ENCODE measurements around the gene KIAA0825. TPM values are rescaled to one million over a fixed set of nuclear protein-coding genes. Genes with fewer than 3 reads are reported as not detected.

The KIAA0825 gene
- total and polyA plus RNA-seq, 2 of the 8 experiments (the other 6 are each of a cell fraction or from before 2014, with no cell fraction given), result 0.60 to 1.0 TPM

DNA sequence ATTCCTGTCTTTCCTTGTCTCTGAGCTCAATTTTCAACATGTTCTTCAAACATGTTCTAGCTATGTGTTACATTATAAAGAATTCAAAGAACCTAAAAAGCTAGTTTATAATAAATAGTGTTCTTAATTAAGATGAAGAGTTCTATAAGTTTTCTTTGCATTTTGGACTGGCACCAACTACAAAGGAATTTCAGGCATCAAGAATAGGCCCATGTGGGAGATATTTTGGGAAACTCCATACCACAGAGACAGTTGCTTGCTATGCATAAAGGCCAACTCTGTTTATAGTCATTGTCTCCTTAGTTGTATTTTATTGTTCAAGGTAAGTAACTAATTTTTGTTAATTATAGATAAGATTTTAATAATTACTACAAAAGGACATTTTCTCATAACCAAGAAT, 4.6 kb upstream of the KIAA0825 start:
- H2BK12ac ChIP-seq (ENCODE audit: low read depth, low read length), result no peak overlapping the region
- no peak for DNase-seq (ENCODE audit: low read depth in 1 of 2, low spot score in 2 of 2)
- peaks cover 3% of the 10 kb centered on the region for H3K23me2 ChIP-seq (ENCODE audit: low read depth, low read length)
- peaks cover 0 to 3% (median 1%) of the 10 kb centered on the region in 4 experiments; a peak in 2 of 7 replicates for H3K4me1 ChIP-seq (replicated peaks in 1 of 4; ENCODE audit: control insufficient read depth in 3 of 4, insufficient read depth in 4 of 4, low read length in 3 of 4)
- H4K20me1 ChIP-seq (replicated peaks in 1 of 2; ENCODE audit: control insufficient read depth in 1 of 2, insufficient read depth in 2 of 2, low read length in 2 of 2), result peaks cover 0 to 9% of the 10 kb centered on the region in 2 experiments
- H4K91ac ChIP-seq (replicated peaks; ENCODE audit: insufficient read length, low read length), result no peak overlapping the region
- H3K14ac ChIP-seq (ENCODE audit: insufficient read length), result no peak overlapping the region
- no peak overlapping the region for H2BK15ac ChIP-seq (ENCODE audit: low read length)
- no peak for FAIRE-seq
- H3K36me3 ChIP-seq (ENCODE audit: control insufficient read depth in 2 of 4, insufficient read depth in 4 of 4, low read length in 3 of 4), result no peaks in the 10 kb centered on the region
- no peak overlapping the region for H4K5ac ChIP-seq (ENCODE audit: insufficient read length, low read depth, low read length)
- ChIA-PET POLR2A (ENCODE audit: partially characterized antibody) (no interaction called here), CTCF (ENCODE audit: partially characterized antibody) (interaction anchor here (1.4 kb wide), 1 partner anchor 29 kb away, joined by 4 read pairs; no protein-coding TSS in a partner anchor)
- H2BK120ac ChIP-seq (replicated peaks; ENCODE audit: low read depth, low read length), result no peak overlapping the region
- H2AK5ac ChIP-seq (ENCODE audit: low read depth, low read length), result no peak overlapping the region
- no peak overlapping the region for H3K4ac ChIP-seq (replicated peaks; ENCODE audit: insufficient read length, low read depth, low read length)
- H3K9ac ChIP-seq (replicated peaks in 1 of 4; ENCODE audit: extremely low read depth in 1 of 4, low read depth in 3 of 4, low read length in 3 of 4), result no peak overlapping the region
- no peak overlapping the region for H2AFZ ChIP-seq (ENCODE audit: low read length)
- no peak overlapping the region for H4K8ac ChIP-seq (ENCODE audit: extremely low read depth, insufficient read depth, low read length)
- H2BK20ac ChIP-seq (ENCODE audit: low read length), result no peak overlapping the region
- no peak overlapping the region for H2BK5ac ChIP-seq (ENCODE audit: low read depth, low read length)
- no peak overlapping the region for H3K4me2 ChIP-seq (ENCODE audit: insufficient read depth in 1 of 2, low read depth in 2 of 2, low read length in 2 of 2)
- H3K23ac ChIP-seq (ENCODE audit: insufficient read length), result no peak overlapping the region
- H3K56ac ChIP-seq (replicated peaks; ENCODE audit: insufficient read length, low read depth, low read length), result no peak overlapping the region
- no peaks in the 10 kb centered on the region; the same call in 1 of the 2 replicates for H3K79me1 ChIP-seq (ENCODE audit: low read depth, low read length)
- no peaks in the 10 kb centered on the region for H3K27me3 ChIP-seq (replicated peaks in 1 of 4; ENCODE audit: control insufficient read depth in 3 of 4, extremely low read depth in 1 of 4, insufficient read depth in 3 of 4, low read length in 3 of 4)
- no peak overlapping the region for H3K4me3 ChIP-seq (ENCODE audit: extremely low read depth in 1 of 4, insufficient read depth in 2 of 4, low read depth in 3 of 4, low read length in 4 of 4)
- no peak for TF ChIP-seq CBX5 (IDR thresholded peaks at IDR 0.05; ENCODE audit: low read depth, low read length)
- no peak for TF ChIP-seq SIRT6 (IDR thresholded peaks at IDR 0.05; ENCODE audit: low read length)
- TF ChIP-seq RAD21 (IDR thresholded peaks at IDR 0.05 in 1 of 2, conservative IDR thresholded peaks at IDR 0.05 in 1 of 2; ENCODE audit: low read depth in 2 of 2, low read length in 2 of 2), result no peak
- no peak for TF ChIP-seq SRF (IDR thresholded peaks at IDR 0.05; ENCODE audit: low read depth, low read length)
- TF ChIP-seq SP4 (IDR thresholded peaks at IDR 0.05; ENCODE audit: low read length), result no peak
- no peak for TF ChIP-seq GABPA (IDR thresholded peaks at IDR 0.05; ENCODE audit: borderline replicate concordance, insufficient read depth, low read length)
- TF ChIP-seq ZNF274 (IDR thresholded peaks at IDR 0.05; ENCODE audit: borderline replicate concordance, extremely low read depth, low read length), result no peak
- H3K18ac ChIP-seq (ENCODE audit: extremely low read depth, low read length), result no peak overlapping the region
- no peak overlapping the region for H3K27ac ChIP-seq (ENCODE audit: low read depth, low read length)
- no peaks in the 10 kb centered on the region for H3K9me3 ChIP-seq (ENCODE audit: insufficient read depth in 2 of 2, low read depth in 1 of 2, low read length in 1 of 2)
- H3K79me2 ChIP-seq (ENCODE audit: control insufficient read depth in 1 of 2, insufficient read depth in 2 of 2, low read length in 2 of 2), result peaks cover 0 to 65% of the 10 kb centered on the region in 2 experiments; a peak in 2 of 4 replicates
